GM19468 (cell line): ENCODE data around the gene HOXB1.

Experiments used
- ATAC-seq: cut with Tn5 transposase; IDR thresholded peaks from one replicate; pipeline ENCODE4 v1.9.1; 2021; ENCODE audit warnings: mild to moderate bottlenecking, moderate library complexity, moderate number of reproducible peaks; ENCODE audit not compliant: unreplicated experiment; ENCODE audit errors: extremely low read depth

HOXB1 gene

DNA sequence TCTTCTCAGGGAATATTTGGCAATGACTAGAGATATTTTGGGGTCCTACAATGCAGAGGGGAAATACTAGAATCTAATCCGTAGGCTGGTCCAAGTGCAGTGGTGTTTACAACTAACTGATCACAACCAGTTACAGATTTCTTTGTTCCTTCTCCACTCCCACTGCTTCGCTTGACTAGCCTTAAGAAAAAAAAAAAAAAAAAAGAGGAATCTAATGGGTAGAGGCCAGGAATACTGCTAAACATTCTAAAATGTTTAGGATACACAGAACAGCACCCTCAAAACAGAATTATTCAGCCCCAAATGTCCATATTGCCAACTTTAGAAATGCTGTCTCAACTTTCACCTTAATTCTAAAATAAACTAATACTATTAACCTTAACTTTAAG, 51.8 kb downstream of the HOXB1 start:
- ATAC-seq: no peak
